ENCODE measurements around the gene GYPC.

DNA sequence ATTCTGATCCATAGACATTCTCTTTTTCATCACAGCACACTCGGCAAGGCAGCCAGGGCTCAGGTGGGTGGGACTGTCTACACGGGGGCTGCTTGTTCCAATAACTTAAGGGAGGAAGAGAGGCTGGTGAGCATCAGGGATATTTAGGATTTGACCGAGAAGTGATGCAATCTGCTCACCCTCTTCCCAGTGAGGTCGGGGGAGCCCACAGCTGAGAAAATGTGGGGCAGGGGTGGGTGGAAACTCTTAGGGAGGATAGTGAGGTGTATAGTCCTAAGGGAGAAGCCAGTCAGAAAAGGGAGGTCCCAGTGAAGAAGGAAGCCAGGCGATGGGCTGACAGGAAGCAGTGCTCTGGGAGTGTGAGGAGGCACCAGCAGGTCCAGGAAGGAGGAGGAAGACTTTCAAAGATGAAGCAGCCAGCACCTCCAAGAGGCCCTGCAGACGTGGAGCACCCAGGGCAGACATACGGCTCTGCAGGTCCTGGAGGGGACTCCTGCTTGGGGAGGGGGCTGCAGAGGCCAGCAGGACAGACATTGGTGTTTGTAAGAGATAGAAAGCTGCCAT lies 76.8 kb downstream of the GYPC start:
- TF ChIP-seq, protein P1, sequence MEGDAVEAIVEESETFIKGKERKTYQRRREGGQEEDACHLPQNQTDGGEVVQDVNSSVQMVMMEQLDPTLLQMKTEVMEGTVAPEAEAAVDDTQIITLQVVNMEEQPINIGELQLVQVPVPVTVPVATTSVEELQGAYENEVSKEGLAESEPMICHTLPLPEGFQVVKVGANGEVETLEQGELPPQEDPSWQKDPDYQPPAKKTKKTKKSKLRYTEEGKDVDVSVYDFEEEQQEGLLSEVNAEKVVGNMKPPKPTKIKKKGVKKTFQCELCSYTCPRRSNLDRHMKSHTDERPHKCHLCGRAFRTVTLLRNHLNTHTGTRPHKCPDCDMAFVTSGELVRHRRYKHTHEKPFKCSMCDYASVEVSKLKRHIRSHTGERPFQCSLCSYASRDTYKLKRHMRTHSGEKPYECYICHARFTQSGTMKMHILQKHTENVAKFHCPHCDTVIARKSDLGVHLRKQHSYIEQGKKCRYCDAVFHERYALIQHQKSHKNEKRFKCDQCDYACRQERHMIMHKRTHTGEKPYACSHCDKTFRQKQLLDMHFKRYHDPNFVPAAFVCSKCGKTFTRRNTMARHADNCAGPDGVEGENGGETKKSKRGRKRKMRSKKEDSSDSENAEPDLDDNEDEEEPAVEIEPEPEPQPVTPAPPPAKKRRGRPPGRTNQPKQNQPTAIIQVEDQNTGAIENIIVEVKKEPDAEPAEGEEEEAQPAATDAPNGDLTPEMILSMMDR (IDR thresholded peaks at IDR 0.05), result no peak
- TF ChIP-seq NR1H2 (CRISPR knock-in tag; IDR thresholded peaks at IDR 0.05), result no peak
- TF ChIP-seq, protein P2, sequence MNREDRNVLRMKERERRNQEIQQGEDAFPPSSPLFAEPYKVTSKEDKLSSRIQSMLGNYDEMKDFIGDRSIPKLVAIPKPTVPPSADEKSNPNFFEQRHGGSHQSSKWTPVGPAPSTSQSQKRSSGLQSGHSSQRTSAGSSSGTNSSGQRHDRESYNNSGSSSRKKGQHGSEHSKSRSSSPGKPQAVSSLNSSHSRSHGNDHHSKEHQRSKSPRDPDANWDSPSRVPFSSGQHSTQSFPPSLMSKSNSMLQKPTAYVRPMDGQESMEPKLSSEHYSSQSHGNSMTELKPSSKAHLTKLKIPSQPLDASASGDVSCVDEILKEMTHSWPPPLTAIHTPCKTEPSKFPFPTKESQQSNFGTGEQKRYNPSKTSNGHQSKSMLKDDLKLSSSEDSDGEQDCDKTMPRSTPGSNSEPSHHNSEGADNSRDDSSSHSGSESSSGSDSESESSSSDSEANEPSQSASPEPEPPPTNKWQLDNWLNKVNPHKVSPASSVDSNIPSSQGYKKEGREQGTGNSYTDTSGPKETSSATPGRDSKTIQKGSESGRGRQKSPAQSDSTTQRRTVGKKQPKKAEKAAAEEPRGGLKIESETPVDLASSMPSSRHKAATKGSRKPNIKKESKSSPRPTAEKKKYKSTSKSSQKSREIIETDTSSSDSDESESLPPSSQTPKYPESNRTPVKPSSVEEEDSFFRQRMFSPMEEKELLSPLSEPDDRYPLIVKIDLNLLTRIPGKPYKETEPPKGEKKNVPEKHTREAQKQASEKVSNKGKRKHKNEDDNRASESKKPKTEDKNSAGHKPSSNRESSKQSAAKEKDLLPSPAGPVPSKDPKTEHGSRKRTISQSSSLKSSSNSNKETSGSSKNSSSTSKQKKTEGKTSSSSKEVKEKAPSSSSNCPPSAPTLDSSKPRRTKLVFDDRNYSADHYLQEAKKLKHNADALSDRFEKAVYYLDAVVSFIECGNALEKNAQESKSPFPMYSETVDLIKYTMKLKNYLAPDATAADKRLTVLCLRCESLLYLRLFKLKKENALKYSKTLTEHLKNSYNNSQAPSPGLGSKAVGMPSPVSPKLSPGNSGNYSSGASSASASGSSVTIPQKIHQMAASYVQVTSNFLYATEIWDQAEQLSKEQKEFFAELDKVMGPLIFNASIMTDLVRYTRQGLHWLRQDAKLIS (CRISPR knock-in tag; IDR thresholded peaks at IDR 0.05; ENCODE audit: borderline replicate concordance), result no peak
- TF ChIP-seq, protein P3, sequence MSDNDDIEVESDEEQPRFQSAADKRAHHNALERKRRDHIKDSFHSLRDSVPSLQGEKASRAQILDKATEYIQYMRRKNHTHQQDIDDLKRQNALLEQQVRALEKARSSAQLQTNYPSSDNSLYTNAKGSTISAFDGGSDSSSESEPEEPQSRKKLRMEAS (CRISPR knock-in tag; IDR thresholded peaks at IDR 0.05), result no peak
- no peak for TF ChIP-seq FOXJ3 (CRISPR knock-in tag; IDR thresholded peaks at IDR 0.05; ENCODE audit: borderline replicate concordance)
- TF ChIP-seq ZNF138 (CRISPR knock-in tag; conservative IDR thresholded peaks at IDR 0.05), result no peak
- TF ChIP-seq TCF7 (CRISPR knock-in tag; IDR thresholded peaks at IDR 0.05; ENCODE audit: low read depth), result no peak
- TF ChIP-seq SP1 (CRISPR knock-in tag; conservative IDR thresholded peaks at IDR 0.05), result no peak
